Ovary (tissue), 3 donors: ENCODE data around the gene ACP7.

Experiments used
- CTCF ChIP-seq, 3 donors: fragments of 450-650 bp in 2 of 3; fragments of 200-600 bp in 1 of 3; IDR thresholded peaks; one replicate each; pipeline versions ENCODE4 v1.5.1 to v1.8.0; 2016 to 2022; ENCODE audit warnings: antibody characterized with exemption in 3 of 3, mild to moderate bottlenecking in 1 of 3
- EP300 ChIP-seq: sonication (generic); formaldehyde crosslinking; IDR thresholded peaks from one replicate; pipeline ENCODE4 v1.6.1; 2017; ENCODE audit warnings: antibody characterized with exemption
- POLR2A ChIP-seq: fragments of 450-650 bp; IDR thresholded peaks from one replicate; pipeline ENCODE4 v1.6.1; 2017; ENCODE audit warnings: antibody characterized with exemption, mild to moderate bottlenecking, moderate library complexity
- donor health status: DM: no; HTN: no; CAD: no.

- TF ChIP-seq CTCF (IDR thresholded peaks at IDR 0.05) = no peak
- TF ChIP-seq EP300 = no peak
- TF ChIP-seq POLR2A = no peak
Observed at GRCh38 chr19:39083983-39084731, at the start of gene ACP7.
